ENCODE measurements around the gene SLC27A1. TPM values are rescaled to one million over a fixed set of nuclear protein-coding genes. Genes with fewer than 3 reads are reported as not detected.

Gene SLC27A1
- total and polyA plus RNA-seq, 10 of the 15 experiments (the other 5 are each of a cell fraction or from before 2014, with no cell fraction given), result 0.11 to 2.3 (median 1.2) TPM

DNA sequence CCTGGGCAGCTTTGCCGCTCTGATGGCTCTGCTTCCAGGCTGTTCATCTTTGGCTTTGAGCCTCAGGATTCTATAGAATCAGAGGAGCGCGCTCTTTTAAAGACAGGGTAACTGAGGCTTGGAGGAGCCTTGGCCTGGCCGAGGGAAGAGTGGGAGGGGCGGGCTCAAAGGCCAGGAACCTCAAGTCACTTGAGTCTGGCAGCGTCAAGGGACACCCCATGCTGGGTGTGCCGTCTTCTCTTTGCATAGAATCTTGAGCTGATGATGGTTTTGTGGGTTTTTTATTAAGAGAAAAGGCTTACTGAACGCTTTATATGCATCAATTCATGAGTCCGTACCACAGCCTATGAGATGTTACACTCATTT, 42.2 kb downstream of the SLC27A1 start:
- peak overlapping the region; percentile 88 for H2AFZ ChIP-seq (ENCODE audit: control insufficient read depth, low read depth, low read length)
- CTCF ChIA-PET, result interaction anchor here (0.9 to 3.2 kb wide), 3 partner anchors 11 to 44 kb away, joined by 3 to 27 read pairs (median 15); no protein-coding TSS in a partner anchor

More for the DNA sequence above, 42.2 kb downstream of the SLC27A1 start:
- in situ Hi-C loops (cut with MboI), result no loop called here
- ChIA-PET POLR2A (interaction anchor here (0.5 to 2.7 kb wide), 4 partner anchors 10 to 445 kb away, joined by 3 to 33 read pairs (median 6); no protein-coding TSS in a partner anchor), RAD21 (ENCODE audit: unreplicated experiment) (interaction anchor here (0.5 to 1.6 kb wide), 3 partner anchors 11 to 96 kb away, joined by 3 to 5 read pairs (median 3); no protein-coding TSS in a partner anchor), SMC1A (ENCODE audit: uncharacterized antibody, unreplicated experiment) (interaction anchor here (1.2 to 2.4 kb wide), 5 partner anchors 11 to 61 kb away, joined by 3 to 15 read pairs (median 4); a partner anchor contains a TSS)
- BruUV-seq (replicated peaks), result TSS peak; percentile 69
- Histone ChIP-seq H3K4me3 (peak overlapping the region; percentile 88), H3K4me2 (ENCODE audit: control insufficient read depth, insufficient read depth) (peak overlapping the region; percentile 78), H3K27ac (ENCODE audit: control insufficient read depth, insufficient read depth) (peak overlapping the region; percentile 97), H4K20me1 (ENCODE audit: control insufficient read depth, insufficient read depth) (no peaks in the 10 kb centered on the region), H3K79me2 (ENCODE audit: control insufficient read depth, insufficient read depth, low read length) (peaks cover 39% of the 10 kb centered on the region), H3K9me3 (replicated peaks; ENCODE audit: control insufficient read depth, insufficient read depth, low read length) (peaks cover 6% of the 10 kb centered on the region), H3K27me3 (replicated peaks in 1 of 2; ENCODE audit: control insufficient read depth in 2 of 2, insufficient read depth in 2 of 2, low read length in 1 of 2) (no peaks in the 10 kb centered on the region), H3K9ac (ENCODE audit: control insufficient read depth, insufficient read depth, low read length) (peak overlapping the region; percentile 97), H3K4me1 (ENCODE audit: control insufficient read depth, insufficient read depth, low read length) (peaks cover 8% of the 10 kb centered on the region), H3K36me3 (ENCODE audit: control insufficient read depth in 2 of 2, insufficient read depth in 2 of 2, low read length in 1 of 2) (peaks cover 2 to 5% of the 10 kb centered on the region in 2 experiments; a peak in 3 of 4 replicates)
- peak; percentile 5 for ATAC-seq
- no peak for TF ChIP-seq ZNF274 (IDR thresholded peaks at IDR 0.05; ENCODE audit: insufficient read depth, insufficient read length)
- no peak for TF ChIP-seq NR2C1 (IDR thresholded peaks at IDR 0.05)
- TF ChIP-seq CHD2 (IDR thresholded peaks at IDR 0.05; ENCODE audit: borderline replicate concordance, low read depth, low read length), result no peak
- no peak for TF ChIP-seq BACH1 (IDR thresholded peaks at IDR 0.05; ENCODE audit: borderline replicate concordance)
- TF ChIP-seq, protein P1, sequence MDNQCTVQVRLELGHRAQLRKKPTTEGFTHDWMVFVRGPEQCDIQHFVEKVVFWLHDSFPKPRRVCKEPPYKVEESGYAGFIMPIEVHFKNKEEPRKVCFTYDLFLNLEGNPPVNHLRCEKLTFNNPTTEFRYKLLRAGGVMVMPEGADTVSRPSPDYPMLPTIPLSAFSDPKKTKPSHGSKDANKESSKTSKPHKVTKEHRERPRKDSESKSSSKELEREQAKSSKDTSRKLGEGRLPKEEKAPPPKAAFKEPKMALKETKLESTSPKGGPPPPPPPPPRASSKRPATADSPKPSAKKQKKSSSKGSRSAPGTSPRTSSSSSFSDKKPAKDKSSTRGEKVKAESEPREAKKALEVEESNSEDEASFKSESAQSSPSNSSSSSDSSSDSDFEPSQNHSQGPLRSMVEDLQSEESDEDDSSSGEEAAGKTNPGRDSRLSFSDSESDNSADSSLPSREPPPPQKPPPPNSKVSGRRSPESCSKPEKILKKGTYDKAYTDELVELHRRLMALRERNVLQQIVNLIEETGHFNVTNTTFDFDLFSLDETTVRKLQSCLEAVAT (IDR thresholded peaks at IDR 0.05), result 0 out of 2 replicates have a peak, but pooled peaks have one; percentile 2
- TF ChIP-seq NR2F1 (conservative IDR thresholded peaks at IDR 0.05), result no peak
- no peak for TF ChIP-seq TBL1XR1 (IDR thresholded peaks at IDR 0.05; ENCODE audit: low read depth, low read length)
- FAIRE-seq, result no peak
- intact Hi-C loops (cut with micrococcal nuclease; ENCODE audit: unreplicated experiment), result loop anchor here (5.0 kb wide), 1 partner anchor 45 kb away; the partner anchor contains the start of gene COLGALT1
- WGBS (ENCODE audit: insufficient coverage, insufficient replicate concordance, low lambda C conversion rate, missing lambda C conversion rate), result 14% methylated on average over 9 of the region's 9 CpGs
- no peak for DNase-seq (ENCODE audit: low read depth, low spot score)
